Activated gamma-delta T cell treated with Interleukin-2 at 50 U/mL for 16 hours (primary cell): Measurements from ENCODE around the gene ACP1.

Source experiments
- DNase-seq: peaks from one replicate; pipeline ENCODE4 v3.0.0-alpha.2; 2020

The ACP1 gene

GRCh38 chr2:256094-256493 is 8.7 kb upstream of the ACP1 start:
- DNase-seq = no peak

- DNase-seq = no peak
These were observed 7.3 kb upstream of the ACP1 start for GRCh38 chr2:257429-257828.

- DNase-seq = no peak
These were observed 6.9 kb upstream of the ACP1 start for GRCh38 chr2:257842-258241.

- DNase-seq = no peak
These were observed 5.8 kb upstream of the ACP1 start for GRCh38 chr2:258933-259332.

- no peak for DNase-seq
These were observed 4.9 kb upstream of the ACP1 start for GRCh38 chr2:259789-260331.

- no peak for DNase-seq
These were observed 4.1 kb upstream of the ACP1 start for GRCh38 chr2:260507-261161.

GRCh38 chr2:262117-262516 is 2.6 kb upstream of the ACP1 start:
- no peak for DNase-seq

- no peak for DNase-seq
These were observed 1.6 kb upstream of the ACP1 start for GRCh38 chr2:263022-263738.

- peak; percentile 42 for DNase-seq
These were observed 814 bp upstream of the ACP1 start, which contains the start of gene SH3YL1 for GRCh38 chr2:263774-264492. SH3YL1 (minus strand) TSS chr2:264032; CDS start chr2:263984, 48 bp downstream.

- no peak for DNase-seq
These were observed 3.6 kb downstream of the ACP1 start for GRCh38 chr2:268323-268722.

GRCh38 chr2:269356-270030 is 4.7 kb downstream of the ACP1 start:
- DNase-seq = no peak

- DNase-seq = no peak
These were observed 6.1 kb downstream of the ACP1 start for GRCh38 chr2:270861-271260.

GRCh38 chr2:271917-272316 is 7.2 kb downstream of the ACP1 start:
- no peak for DNase-seq

- DNase-seq = no peak
These were observed 8.6 kb downstream of the ACP1 start for GRCh38 chr2:273333-273732.

GRCh38 chr2:274503-274902 is 9.8 kb downstream of the ACP1 start:
- DNase-seq = no peak

GRCh38 chr2:275466-275865 is 10.7 kb downstream of the ACP1 start:
- no peak for DNase-seq

- DNase-seq = no peak
These were observed 13.7 kb downstream of the ACP1 start for GRCh38 chr2:278312-278926.

- DNase-seq = no peak
These were observed 14.2 kb downstream of the ACP1 start for GRCh38 chr2:278927-279320.

GRCh38 chr2:279366-279765 is 14.6 kb downstream of the ACP1 start:
- DNase-seq = no peak

GRCh38 chr2:279956-280649 is 15.4 kb downstream of the ACP1 start:
- DNase-seq = no peak

GRCh38 chr2:280650-281110 is 15.9 kb downstream of the ACP1 start:
- DNase-seq = no peak

- no peak for DNase-seq
These were observed 16.6 kb downstream of the ACP1 start for GRCh38 chr2:281381-281780.
